ENCODE measurements around the gene SAXO1. TPM values are rescaled to one million over a fixed set of nuclear protein-coding genes. Genes with fewer than 3 reads are reported as not detected.

Gene SAXO1, protein sequence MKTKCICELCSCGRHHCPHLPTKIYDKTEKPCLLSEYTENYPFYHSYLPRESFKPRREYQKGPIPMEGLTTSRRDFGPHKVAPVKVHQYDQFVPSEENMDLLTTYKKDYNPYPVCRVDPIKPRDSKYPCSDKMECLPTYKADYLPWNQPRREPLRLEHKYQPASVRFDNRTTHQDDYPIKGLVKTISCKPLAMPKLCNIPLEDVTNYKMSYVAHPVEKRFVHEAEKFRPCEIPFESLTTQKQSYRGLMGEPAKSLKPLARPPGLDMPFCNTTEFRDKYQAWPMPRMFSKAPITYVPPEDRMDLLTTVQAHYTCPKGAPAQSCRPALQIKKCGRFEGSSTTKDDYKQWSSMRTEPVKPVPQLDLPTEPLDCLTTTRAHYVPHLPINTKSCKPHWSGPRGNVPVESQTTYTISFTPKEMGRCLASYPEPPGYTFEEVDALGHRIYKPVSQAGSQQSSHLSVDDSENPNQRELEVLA
- polyA plus RNA-seq, result under 1 TPM in 1 of 2 donors, not detected in 1; 0.02 TPM

DNA sequence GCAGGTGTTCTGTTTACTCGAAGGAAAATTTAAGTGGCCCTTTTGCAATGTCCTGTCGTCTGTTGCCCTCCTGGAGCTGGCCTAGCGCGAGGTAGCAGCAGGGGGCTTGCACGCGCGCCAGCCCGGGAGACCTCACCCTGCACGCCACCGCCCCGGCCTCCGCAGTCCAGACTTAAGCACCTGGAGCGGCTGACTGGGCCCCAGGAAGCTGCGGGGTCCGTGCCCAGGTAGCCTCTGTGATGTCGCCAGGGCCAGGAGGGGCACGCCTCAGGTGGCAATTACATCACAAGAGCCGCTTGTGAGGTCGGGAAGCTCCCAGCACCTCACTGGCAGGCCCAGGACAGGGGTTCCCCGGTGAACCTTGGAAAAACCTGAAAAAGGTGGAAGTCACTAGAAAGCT, at the start of gene SAXO1:
Gene SAXO1, minus strand, starts transcription at position 195 of the 400 bp plus-strand sequence. CDS start 301 bp downstream, outside the sequence.
- H3K4me3 ChIP-seq (ENCODE audit: low read depth in 1 of 2, low read length in 2 of 2), result no peak within 1 kb of the TSS
- H3K4me1 ChIP-seq (ENCODE audit: control insufficient read depth in 2 of 2, insufficient read depth in 2 of 2, low read length in 1 of 2), result peaks cover 0 to 2% of the 10 kb centered on the region in 2 donors
- H3K27ac ChIP-seq (ENCODE audit: low read depth in 2 of 2, low read length in 1 of 2), result no peak within 1 kb of the TSS
- no peaks in the 10 kb centered on the region for H3K9me3 ChIP-seq (ENCODE audit: control insufficient read depth in 2 of 2, insufficient read depth in 1 of 2, low read depth in 1 of 2, low read length in 1 of 2)
- H3K27me3 ChIP-seq (ENCODE audit: control insufficient read depth in 1 of 2, insufficient read depth in 2 of 2, low read length in 2 of 2), result no peaks in the 10 kb centered on the region
- no peaks in the 10 kb centered on the region for H3K36me3 ChIP-seq (ENCODE audit: control insufficient read depth in 2 of 2, insufficient read depth in 2 of 2, low read length in 1 of 2)
- 83% methylated on average over 19 to 20 of the region's 20 CpGs for WGBS, 2 donors

DNA sequence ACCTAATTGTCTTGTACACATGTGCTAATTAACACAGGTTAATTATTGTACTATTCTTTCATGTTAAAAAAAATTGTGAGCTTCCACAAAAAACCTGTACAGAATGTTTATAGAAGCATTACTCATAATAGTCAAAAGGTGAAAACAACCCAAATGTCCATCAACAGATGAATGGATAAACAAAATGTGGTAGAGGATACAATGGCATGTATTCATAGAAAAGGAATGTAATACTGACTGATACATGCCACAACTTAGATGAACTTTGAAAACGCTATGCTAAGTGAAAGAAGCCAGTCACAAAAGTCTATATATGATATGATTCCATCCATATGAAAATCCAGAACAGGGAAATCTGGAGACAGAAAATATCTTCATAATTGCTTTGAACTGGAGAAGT, 41.8 kb upstream of the SAXO1 start:
- no peaks in the 10 kb centered on the region for H3K27me3 ChIP-seq (ENCODE audit: control insufficient read depth in 1 of 2, insufficient read depth in 2 of 2, low read length in 2 of 2)
- peaks cover 4% of the 10 kb centered on the region in 2 donors for H3K36me3 ChIP-seq (ENCODE audit: control insufficient read depth in 2 of 2, insufficient read depth in 2 of 2, low read length in 1 of 2)
- H3K4me1 ChIP-seq (ENCODE audit: control insufficient read depth in 2 of 2, insufficient read depth in 2 of 2, low read length in 1 of 2), result no peaks in the 10 kb centered on the region
- H3K27ac ChIP-seq (ENCODE audit: low read depth in 2 of 2, low read length in 1 of 2), result no peak overlapping the region
- H3K4me3 ChIP-seq (ENCODE audit: low read depth in 1 of 2, low read length in 2 of 2), result no peak overlapping the region
- 47 to 80% methylated on average over 1 of the region's 1 CpG for WGBS, 2 donors
- no peaks in the 10 kb centered on the region for H3K9me3 ChIP-seq (ENCODE audit: control insufficient read depth in 2 of 2, insufficient read depth in 1 of 2, low read depth in 1 of 2, low read length in 1 of 2)

DNA sequence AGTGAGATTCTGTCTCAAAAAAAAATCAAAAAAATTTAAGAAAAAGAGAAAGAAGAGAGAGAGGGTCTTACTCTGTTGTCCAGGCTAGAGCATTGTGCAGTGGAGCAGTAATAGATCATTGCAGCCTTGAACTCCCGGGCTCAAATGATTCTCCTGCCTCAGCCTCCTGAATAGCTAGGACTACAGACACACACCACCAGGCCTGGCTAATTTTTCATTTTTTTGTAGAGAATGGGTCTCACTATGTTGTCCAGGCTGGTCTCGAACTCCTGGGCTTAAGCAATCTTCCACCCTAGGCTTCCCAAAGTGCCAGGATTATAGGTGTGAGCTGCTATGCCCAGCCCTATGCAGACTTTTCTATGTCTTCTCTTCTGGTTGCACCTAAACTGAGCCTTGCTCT, 41.2 kb upstream of the SAXO1 start:
- H3K4me1 ChIP-seq (ENCODE audit: control insufficient read depth in 2 of 2, insufficient read depth in 2 of 2, low read length in 1 of 2), result no peaks in the 10 kb centered on the region
- no peaks in the 10 kb centered on the region for H3K27me3 ChIP-seq (ENCODE audit: control insufficient read depth in 1 of 2, insufficient read depth in 2 of 2, low read length in 2 of 2)
- no peaks in the 10 kb centered on the region for H3K9me3 ChIP-seq (ENCODE audit: control insufficient read depth in 2 of 2, insufficient read depth in 1 of 2, low read depth in 1 of 2, low read length in 1 of 2)
- H3K27ac ChIP-seq (ENCODE audit: low read depth in 2 of 2, low read length in 1 of 2), result no peak overlapping the region
- H3K4me3 ChIP-seq (ENCODE audit: low read depth in 1 of 2, low read length in 2 of 2), result no peak overlapping the region
- peaks cover 4 to 6% of the 10 kb centered on the region in 2 donors for H3K36me3 ChIP-seq (ENCODE audit: control insufficient read depth in 2 of 2, insufficient read depth in 2 of 2, low read length in 1 of 2)
- WGBS, 2 donors, result 95 to 99% methylated on average over 2 of the region's 2 CpGs

DNA sequence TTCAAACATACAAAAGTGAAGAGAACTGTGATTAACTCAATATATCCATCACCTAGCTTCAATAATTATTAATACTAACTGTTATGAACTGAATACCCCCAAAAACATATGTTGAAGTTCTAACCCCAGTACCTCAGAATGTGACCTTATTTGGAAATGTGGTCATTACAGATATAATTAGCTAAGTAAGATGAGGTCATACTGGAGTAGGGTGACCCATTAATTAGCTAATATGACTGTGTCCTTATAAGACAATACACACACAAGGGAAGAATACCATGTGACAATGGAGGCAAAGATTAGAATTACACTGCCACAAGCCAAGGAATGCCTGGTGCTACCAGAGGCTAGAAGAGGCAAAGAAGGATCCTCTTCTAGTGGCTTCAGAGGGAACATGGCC, 24.0 kb upstream of the SAXO1 start:
- Histone ChIP-seq H3K9me3 (ENCODE audit: control insufficient read depth in 2 of 2, insufficient read depth in 1 of 2, low read depth in 1 of 2, low read length in 1 of 2) (no peaks in the 10 kb centered on the region), H3K4me3 (ENCODE audit: low read depth in 1 of 2, low read length in 2 of 2) (no peak overlapping the region), H3K27ac (ENCODE audit: low read depth in 2 of 2, low read length in 1 of 2) (no peak overlapping the region), H3K27me3 (ENCODE audit: control insufficient read depth in 1 of 2, insufficient read depth in 2 of 2, low read length in 2 of 2) (no peaks in the 10 kb centered on the region), H3K36me3 (ENCODE audit: control insufficient read depth in 2 of 2, insufficient read depth in 2 of 2, low read length in 1 of 2) (no peaks in the 10 kb centered on the region), H3K4me1 (ENCODE audit: control insufficient read depth in 2 of 2, insufficient read depth in 2 of 2, low read length in 1 of 2) (no peaks in the 10 kb centered on the region)

DNA sequence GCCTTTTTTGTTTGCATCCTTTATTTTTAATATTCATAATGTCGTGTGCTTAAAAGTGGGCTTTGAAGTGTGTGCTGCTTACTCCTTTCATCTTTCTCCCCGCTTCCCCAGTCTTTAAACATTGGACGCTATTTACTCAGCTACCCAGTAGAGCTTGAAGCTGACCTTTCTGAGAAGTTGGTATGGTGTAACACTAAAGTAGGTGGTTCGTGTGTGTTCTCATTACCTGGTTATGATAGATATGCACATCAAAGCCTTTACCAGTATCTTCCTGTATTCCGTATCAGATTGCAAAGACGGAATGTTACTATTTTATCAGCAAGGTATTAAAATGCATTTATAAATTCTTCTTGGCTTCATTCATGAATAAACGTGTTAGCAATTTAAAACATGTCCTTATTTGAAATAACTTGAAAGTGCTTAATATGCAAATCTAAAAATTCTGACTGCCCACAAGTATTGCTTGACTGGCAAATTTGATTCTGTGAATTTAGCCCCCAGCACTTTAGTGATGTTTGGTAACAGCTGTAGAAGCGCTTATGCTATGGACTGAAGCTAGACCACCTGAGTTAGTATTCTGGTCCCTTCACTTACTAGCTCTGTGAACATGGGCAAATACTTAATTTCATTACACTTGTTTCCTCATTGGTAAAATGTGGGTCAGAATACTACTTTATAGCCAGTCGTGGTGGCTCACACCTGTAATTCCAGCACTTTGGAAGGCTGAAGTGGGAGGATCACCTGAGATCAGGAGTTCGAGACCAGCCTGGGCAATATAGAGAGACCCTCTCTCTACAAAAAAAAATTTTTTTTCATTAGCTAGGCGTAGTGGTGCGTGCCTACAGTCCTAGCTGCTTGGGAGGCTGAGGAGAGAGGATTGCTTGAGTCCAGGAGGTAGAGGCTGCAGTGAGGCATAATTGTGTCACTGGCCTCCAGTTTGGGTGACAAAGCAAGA, 17.9 kb upstream of the SAXO1 start:
- Histone ChIP-seq H3K4me1 (ENCODE audit: control insufficient read depth in 2 of 2, insufficient read depth in 2 of 2, low read length in 1 of 2) (peaks cover 0 to 4% of the 10 kb centered on the region in 2 donors), H3K9me3 (ENCODE audit: control insufficient read depth in 2 of 2, insufficient read depth in 1 of 2, low read depth in 1 of 2, low read length in 1 of 2) (no peaks in the 10 kb centered on the region), H3K36me3 (ENCODE audit: control insufficient read depth in 2 of 2, insufficient read depth in 2 of 2, low read length in 1 of 2) (no peaks in the 10 kb centered on the region), H3K27ac (ENCODE audit: low read depth in 2 of 2, low read length in 1 of 2) (peak overlapping the region in 1 of 2 donors; percentile 98), H3K4me3 (ENCODE audit: low read depth in 1 of 2, low read length in 2 of 2) (peak overlapping the region; percentile 90 to 91), H3K27me3 (ENCODE audit: control insufficient read depth in 1 of 2, insufficient read depth in 2 of 2, low read length in 2 of 2) (no peaks in the 10 kb centered on the region)
- 52% methylated on average over 12 of the region's 12 CpGs for WGBS, 2 donors

DNA sequence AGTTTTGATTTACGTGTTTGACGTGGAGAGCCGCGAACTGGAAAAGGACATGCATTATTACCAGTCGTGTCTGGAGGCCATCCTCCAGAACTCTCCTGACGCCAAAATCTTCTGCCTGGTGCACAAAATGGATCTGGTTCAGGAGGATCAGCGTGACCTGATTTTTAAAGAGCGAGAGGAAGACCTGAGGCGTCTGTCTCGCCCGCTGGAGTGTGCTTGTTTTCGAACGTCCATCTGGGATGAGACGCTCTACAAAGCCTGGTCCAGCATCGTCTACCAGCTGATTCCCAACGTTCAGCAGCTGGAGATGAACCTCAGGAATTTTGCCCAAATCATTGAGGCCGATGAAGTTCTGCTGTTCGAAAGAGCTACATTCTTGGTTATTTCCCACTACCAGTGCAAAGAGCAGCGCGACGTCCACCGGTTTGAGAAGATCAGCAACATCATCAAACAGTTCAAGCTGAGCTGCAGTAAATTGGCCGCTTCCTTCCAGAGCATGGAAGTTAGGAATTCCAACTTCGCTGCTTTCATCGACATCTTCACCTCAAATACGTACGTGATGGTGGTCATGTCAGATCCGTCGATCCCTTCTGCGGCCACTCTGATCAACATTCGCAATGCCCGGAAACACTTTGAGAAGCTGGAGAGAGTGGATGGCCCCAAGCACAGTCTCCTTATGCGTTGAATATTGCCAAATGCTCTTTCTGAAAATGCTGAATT, 17.1 kb upstream of the SAXO1 start:
- Histone ChIP-seq H3K27ac (ENCODE audit: low read depth in 2 of 2, low read length in 1 of 2) (peak overlapping the region; percentile 98 to 99), H3K36me3 (ENCODE audit: control insufficient read depth in 2 of 2, insufficient read depth in 2 of 2, low read length in 1 of 2) (no peaks in the 10 kb centered on the region), H3K9me3 (ENCODE audit: control insufficient read depth in 2 of 2, insufficient read depth in 1 of 2, low read depth in 1 of 2, low read length in 1 of 2) (no peaks in the 10 kb centered on the region), H3K27me3 (ENCODE audit: control insufficient read depth in 1 of 2, insufficient read depth in 2 of 2, low read length in 2 of 2) (no peaks in the 10 kb centered on the region), H3K4me3 (ENCODE audit: low read depth in 1 of 2, low read length in 2 of 2) (peak overlapping the region; percentile 90 to 91), H3K4me1 (ENCODE audit: control insufficient read depth in 2 of 2, insufficient read depth in 2 of 2, low read length in 1 of 2) (peaks cover 0 to 4% of the 10 kb centered on the region in 2 donors)
- WGBS, 2 donors, result 4 to 5% methylated on average over 33 of the region's 33 CpGs

DNA sequence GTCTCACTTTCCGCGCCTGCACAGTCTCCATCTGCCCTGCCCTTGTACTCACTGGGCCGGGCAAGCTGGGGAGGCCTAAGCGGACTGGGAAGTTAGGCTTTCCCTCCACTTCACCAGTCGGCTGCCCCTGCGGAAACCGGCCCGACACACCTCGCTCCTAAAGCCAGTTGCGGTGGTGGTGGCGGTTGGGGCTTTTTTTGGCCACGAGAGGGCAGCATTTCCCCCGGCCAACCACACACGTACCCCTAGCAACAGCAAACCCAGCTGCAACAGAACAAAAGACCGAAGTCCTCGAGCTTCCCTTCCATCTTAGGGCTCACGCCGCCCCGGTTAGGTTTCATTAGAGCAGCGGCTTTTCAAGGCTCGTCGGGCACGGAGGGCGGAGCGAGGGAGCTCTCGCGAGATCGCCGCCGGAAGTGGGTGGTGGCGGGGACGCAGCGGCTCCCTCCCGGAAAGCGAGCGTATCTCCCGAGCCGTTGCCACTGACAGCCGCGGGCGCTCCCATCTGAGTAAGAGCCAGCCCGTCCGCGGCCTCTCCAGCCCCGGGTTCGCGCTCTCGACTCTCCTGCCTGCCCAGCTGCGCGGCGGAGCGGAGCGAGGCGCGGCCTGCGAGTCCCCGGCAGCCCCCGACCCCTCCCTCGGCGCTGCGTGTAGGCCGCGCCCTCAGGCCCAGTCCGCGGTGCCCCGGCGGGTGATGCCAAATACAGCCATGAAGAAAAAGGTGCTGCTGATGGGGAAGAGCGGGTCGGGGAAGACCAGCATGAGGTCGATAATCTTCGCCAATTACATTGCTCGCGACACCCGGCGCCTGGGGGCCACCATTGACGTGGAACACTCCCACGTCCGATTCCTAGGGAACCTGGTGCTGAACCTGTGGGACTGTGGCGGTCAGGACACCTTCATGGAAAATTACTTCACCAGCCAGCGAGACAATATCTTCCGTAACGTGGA, 16.2 kb upstream of the SAXO1 start, which contains the start of gene RRAGA:
Gene RRAGA, plus strand, starts transcription at position 462 of the 951 bp plus-strand sequence. Its CDS starts 233 bp downstream, at position 695.
- peak within 1 kb of the TSS; percentile 90 to 91 for H3K4me3 ChIP-seq (ENCODE audit: low read depth in 1 of 2, low read length in 2 of 2)
- H3K27ac ChIP-seq (ENCODE audit: low read depth in 2 of 2, low read length in 1 of 2), result peak within 1 kb of the TSS; percentile 98 to 99
- H3K36me3 ChIP-seq (ENCODE audit: control insufficient read depth in 2 of 2, insufficient read depth in 2 of 2, low read length in 1 of 2), result no peaks in the 10 kb centered on the region
- H3K4me1 ChIP-seq (ENCODE audit: control insufficient read depth in 2 of 2, insufficient read depth in 2 of 2, low read length in 1 of 2), result peaks cover 0 to 4% of the 10 kb centered on the region in 2 donors
- WGBS, 2 donors, result 1% methylated on average over 66 to 82 of the region's 82 CpGs
- H3K9me3 ChIP-seq (ENCODE audit: control insufficient read depth in 2 of 2, insufficient read depth in 1 of 2, low read depth in 1 of 2, low read length in 1 of 2), result no peaks in the 10 kb centered on the region
- no peaks in the 10 kb centered on the region for H3K27me3 ChIP-seq (ENCODE audit: control insufficient read depth in 1 of 2, insufficient read depth in 2 of 2, low read length in 2 of 2)

DNA sequence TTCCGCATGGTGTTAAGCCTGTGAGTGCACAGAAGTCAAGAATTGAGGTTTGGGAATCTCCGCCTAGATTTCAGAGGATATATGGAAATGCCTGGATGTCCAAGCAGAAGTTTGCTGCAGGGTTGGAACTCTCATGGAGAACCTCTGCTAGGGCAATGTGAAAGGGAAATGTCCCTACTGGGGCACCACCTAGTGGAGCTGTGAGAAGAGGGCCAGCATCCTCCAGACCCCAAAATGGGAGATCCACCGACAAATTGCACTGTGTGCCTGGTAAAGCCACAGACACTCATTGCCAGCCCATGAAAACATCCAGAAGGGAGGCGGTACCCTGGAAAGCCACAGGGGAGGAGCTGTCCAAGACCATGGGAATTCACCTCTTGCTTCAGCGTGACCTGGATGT, 3.6 kb upstream of the SAXO1 start:
- 96% methylated on average over 5 of the region's 5 CpGs for WGBS, 2 donors
- no peak overlapping the region for H3K4me3 ChIP-seq (ENCODE audit: low read depth in 1 of 2, low read length in 2 of 2)
- no peaks in the 10 kb centered on the region for H3K4me1 ChIP-seq (ENCODE audit: control insufficient read depth in 2 of 2, insufficient read depth in 2 of 2, low read length in 1 of 2)
- H3K36me3 ChIP-seq (ENCODE audit: control insufficient read depth in 2 of 2, insufficient read depth in 2 of 2, low read length in 1 of 2), result no peaks in the 10 kb centered on the region
- no peak overlapping the region for H3K27ac ChIP-seq (ENCODE audit: low read depth in 2 of 2, low read length in 1 of 2)
- no peaks in the 10 kb centered on the region for H3K27me3 ChIP-seq (ENCODE audit: control insufficient read depth in 1 of 2, insufficient read depth in 2 of 2, low read length in 2 of 2)
- H3K9me3 ChIP-seq (ENCODE audit: control insufficient read depth in 2 of 2, insufficient read depth in 1 of 2, low read depth in 1 of 2, low read length in 1 of 2), result no peaks in the 10 kb centered on the region
